Effector CD4-positive, alpha-beta T cell (primary cell): ENCODE results near the gene PTPRK.
"Not testable (repeated sequence)": the region's sequence is repeated elsewhere in the genome, so short reads cannot be mapped to it uniquely, and the experiment has no call there.

Source experiments
- DNase-seq: peaks from one replicate; pipeline ENCODE4 v3.0.0-alpha.2; 2020

PTPRK gene

DNA sequence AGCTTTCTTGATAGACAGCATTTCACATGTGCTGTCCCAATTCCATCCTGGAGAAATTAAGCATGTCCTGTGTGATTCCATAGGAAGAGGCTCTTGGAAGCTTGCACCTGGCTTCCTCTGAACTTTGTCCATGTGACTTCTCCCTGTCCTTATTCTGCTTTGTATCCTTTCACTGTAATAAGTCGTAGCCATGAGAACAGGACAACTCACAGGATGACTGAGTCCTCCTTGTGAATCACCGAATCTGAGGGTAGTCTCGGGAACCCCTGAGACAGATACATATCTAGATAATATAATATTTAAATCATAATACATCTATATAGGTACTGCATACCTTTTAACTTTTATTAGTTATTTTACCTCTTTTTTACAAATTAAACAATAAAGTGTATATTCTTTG lies 462.9 kb downstream of the PTPRK start:
- no peak for DNase-seq

DNA sequence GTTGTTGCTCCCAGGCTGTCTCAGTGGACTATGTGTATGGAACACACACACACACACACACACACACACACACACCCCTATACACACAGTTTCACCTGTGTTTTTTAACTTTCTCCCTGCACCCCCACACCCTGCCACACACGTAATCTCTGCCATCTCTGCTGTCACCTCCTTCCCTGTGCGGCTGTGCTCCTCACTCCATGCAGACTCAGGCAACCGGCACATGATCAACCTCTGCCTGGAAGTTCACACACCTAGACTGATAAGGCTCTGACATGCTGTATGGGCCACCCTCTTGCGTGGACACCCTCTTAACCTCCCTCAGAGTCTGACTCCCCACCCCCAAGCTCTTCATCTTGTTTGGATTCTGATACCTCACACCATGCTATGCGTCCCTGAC lies 467.3 kb downstream of the PTPRK start:
- DNase-seq, result no peak

- DNase-seq, result no peak
Observed at GRCh38 chr6:128047989-128048388, 472.4 kb downstream of the PTPRK start.

DNA sequence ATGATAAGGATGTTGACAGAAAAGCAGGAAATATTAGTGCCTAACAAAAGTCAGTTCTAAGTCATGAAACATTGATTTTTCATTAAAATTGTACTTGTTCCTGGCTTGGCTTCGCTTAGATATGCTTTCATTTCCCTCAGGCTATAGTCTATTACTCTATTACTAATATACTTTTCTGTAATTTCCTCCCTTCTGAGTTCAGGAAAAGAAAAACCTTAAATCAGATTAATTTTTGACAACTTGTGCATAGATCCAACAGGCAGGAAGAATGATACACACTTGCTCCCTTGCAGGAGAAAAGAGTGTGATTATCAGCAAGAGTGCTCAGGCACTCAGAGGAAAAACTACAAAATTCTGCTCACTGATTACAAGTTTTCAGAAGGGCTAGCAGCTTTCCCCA lies 474.4 kb downstream of the PTPRK start:
- no peak for DNase-seq

GRCh38 chr6:128039543-128039942 lies 480.9 kb downstream of the PTPRK start:
- DNase-seq, result no peak

GRCh38 chr6:128036808-128037570 lies 483.4 kb downstream of the PTPRK start:
- no peak for DNase-seq

DNA sequence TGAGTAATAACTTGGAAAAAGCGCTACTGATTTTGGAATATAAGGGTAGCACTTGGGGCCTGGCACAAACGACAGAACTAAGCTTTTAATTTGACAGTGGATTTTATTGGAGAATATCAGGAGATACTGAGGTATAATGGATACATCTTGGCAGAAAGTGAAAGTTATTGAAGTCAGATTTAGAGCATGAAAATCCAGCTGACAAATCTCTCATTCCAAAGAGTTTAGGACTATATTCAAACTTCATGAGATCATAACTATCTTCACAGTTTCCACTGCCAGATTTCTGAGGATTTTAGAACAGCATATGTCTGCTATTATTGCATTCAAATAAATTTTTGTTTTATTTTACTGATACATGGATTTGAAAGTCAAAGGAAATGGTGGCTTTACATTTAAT lies 487.2 kb downstream of the PTPRK start:
- no peak for DNase-seq

DNA sequence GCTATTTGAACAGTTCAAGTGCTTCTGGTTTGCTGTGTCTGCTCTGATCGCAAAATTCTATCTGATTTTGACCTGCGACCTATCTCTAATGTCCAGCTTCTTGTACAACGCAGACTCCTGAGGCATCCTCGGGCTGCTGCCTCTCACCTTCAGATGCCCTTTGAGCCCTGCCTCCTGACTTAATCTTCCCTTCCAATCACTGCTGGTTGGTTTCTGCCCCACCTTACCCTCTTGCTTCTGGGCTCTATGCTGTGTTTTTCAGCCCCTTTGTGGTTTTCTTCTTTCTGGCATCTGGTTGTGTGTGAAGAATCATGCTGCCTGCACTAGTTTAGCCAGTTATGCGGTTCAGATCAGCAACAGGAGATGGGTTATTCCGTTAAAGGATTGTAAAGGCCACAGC lies 488.4 kb downstream of the PTPRK start:
- no peak for DNase-seq

- DNase-seq, result no peak
Observed at GRCh38 chr6:128029826-128030225, 490.6 kb downstream of the PTPRK start.

DNA sequence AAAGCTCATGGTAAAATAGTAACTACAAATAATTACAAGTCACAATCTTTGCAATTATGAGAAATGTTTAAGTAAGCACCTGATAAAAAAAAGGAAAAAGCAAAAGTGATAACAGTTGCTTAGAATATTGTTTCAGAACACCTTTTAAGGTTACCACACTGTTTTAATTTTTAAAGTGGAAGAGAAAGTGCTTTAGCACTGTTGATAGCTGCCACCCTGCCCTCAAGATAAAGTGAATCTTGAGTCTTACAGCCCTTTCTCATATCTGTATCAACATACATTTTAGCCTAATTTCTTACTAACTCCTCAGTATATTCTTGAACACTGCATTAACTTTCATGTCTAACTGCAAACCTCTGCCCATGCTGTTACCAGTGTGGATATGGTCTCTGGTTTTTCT lies 492.2 kb downstream of the PTPRK start:
- no peak for DNase-seq

- no peak for DNase-seq
Observed at GRCh38 chr6:128025478-128025877, 494.9 kb downstream of the PTPRK start.

DNA sequence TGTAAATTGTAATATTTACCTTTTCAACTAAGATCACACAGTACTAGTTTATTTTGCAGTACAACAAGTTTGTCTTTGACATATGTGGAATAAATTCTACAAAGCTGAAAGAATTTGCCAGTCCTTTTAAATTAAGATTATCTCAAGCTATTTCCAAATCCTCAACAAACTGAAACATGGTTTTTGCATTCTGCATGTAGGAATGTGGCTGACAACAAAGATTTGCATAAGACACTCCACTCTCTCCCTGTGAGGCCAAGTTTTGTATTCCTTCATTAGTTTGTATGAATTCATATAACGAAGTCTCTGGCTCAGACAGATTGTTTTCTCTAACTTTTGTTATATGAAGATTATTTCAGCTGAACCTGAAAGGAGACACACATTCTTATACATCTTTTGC lies 495.4 kb downstream of the PTPRK start:
- DNase-seq, result no peak

DNA sequence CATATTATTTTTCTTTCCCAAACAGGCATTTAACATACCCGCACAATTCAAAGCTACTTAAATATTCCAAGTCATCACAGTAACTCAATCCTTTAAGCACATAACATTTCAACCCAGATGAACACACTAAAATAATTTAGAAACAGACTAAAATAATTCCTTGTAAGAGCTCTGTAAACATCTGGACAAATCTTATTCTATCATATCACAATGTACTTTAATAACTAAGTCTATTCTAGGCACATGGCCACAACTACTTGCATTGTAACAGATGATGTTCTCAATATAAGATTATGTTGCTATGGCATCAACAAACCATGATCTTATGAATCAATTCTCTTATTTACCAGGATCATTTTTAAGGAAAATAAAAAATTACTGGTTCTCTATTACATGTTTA lies 496.4 kb downstream of the PTPRK start:
- DNase-seq, result no peak

GRCh38 chr6:128018821-128019220 lies 501.6 kb downstream of the PTPRK start:
- no peak for DNase-seq

- no peak for DNase-seq
Observed at GRCh38 chr6:128017288-128017687, 503.1 kb downstream of the PTPRK start.

GRCh38 chr6:128007658-128008057 lies 512.7 kb downstream of the PTPRK start:
- DNase-seq, result no peak

DNA sequence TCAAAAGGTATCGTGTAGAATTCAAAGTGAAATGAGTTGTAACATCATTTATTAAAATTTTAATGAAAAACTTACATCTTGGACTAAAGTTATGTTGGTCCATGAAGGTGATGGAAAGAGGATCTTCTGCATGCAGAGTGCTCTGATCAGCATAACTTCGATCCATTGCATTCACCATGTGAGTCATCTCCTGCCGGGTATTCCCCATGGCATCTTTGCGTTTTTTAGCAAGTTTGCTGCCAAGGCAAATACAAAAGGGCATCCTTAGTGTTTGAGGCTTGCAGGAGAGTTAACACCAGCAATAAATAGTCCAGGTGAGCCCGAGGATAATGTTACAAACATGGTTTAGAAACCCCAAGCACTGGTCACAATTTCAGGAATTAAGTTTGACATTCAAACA lies 515.4 kb downstream of the PTPRK start:
- DNase-seq, result no peak

DNA sequence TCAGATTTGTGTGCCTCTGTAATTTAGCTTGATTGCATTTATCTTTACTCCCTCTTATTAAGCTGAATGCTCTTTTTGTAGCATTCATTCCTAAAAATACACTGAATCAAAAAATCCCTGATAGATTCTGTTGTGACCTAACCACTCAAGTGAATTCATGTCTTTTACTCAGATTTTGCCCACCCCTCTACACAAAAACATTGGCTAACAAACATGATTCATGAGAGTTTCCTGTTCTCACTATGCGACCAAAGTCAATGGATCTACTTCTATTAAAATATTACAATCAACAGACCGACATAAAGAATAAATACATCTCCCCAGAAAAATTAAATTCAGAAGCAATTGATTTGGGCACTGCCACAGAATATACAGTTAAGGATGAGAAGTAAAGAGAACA lies 520.0 kb downstream of the PTPRK start:
- no peak for DNase-seq

- DNase-seq, result no peak
Observed at GRCh38 chr6:127998985-127999384, 521.4 kb downstream of the PTPRK start.

DNA sequence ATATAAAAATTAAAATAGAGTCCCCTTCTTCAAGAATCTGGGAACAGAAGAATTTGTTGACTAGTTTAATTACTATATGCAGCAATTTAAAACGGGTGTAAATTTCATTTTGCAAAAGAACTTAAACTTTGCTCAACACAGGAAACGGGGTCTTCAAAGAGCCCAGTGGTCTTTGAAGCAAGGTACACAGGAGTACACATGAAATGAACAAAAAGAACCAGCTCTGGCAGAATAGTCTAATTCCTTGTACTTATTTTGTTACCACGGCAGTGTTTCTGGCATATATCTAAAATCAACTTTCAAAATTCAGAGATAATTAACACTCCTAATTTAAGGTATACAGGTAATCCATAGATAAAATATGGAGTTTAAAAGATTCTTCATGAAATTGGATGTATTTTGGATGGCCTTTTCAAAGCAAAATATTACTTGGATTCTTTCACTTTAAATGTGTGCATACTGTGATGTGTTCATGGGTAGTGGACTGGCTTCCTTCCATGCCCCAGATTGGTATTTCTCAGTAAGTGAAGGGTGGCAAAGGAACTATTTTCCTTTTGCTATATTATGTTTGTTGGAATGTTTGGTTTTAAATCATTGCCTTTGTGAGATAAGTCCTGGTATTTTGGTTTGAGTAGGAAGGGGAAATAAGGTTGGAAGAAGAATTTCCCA lies 522.8 kb downstream of the PTPRK start:
- DNase-seq, result no peak

GRCh38 chr6:127996925-127997324 lies 523.5 kb downstream of the PTPRK start:
- no peak for DNase-seq

- no peak for DNase-seq
Observed at GRCh38 chr6:127992144-127992543, 528.3 kb downstream of the PTPRK start.

DNA sequence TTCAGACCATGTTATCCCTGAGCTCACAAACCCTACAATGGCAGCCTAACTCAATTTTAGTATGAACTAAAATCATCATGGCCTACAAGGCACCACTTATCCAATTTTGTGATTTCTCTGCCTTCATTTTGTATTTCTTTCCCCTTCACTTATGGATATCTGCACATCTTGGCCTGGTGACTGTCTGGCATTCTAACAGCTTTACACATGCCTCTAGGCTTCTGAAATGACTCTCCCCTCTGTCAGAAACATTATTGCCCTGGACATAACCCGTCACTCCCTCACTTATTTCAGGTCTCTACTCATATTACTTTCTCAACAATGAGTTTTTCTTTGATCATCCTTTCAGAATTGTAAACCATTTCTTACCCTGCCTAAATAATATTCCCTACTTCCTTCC lies 530.3 kb downstream of the PTPRK start:
- DNase-seq, result no peak

DNA sequence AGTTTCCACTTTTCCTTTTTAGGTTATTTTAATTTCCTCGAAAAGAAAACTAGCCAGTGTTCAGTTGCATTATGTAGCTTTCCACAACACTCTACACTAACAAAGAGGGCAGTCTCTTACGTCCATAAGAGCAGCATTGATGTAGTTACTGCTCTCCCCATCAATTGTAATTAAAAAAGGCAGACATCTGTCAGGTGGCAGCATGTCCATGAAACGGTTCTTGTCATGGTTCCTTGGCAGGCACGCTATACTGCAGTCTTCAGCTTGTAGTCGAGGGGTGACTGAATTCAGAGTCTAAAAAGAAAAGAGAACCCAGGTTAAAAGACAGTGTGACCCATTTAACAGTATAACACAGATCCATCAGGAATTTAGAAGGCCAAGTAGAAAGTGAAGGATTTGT lies 539.4 kb downstream of the PTPRK start:
- no peak for DNase-seq

- DNase-seq, result not testable (repeated sequence)
Observed at GRCh38 chr6:127978185-127978584, 542.2 kb downstream of the PTPRK start.
